ENCODE data around the gene CDYL. TPM values are rescaled to one million over a fixed set of nuclear protein-coding genes. Genes with fewer than 3 reads are reported as not detected.
"Not testable (repeated sequence)": the region's sequence is repeated elsewhere in the genome, so short reads cannot be mapped to it uniquely, and the experiment has no call there.

The CDYL gene
- total RNA-seq, 1 donor from 2014 or later: 46.1 TPM

DNA sequence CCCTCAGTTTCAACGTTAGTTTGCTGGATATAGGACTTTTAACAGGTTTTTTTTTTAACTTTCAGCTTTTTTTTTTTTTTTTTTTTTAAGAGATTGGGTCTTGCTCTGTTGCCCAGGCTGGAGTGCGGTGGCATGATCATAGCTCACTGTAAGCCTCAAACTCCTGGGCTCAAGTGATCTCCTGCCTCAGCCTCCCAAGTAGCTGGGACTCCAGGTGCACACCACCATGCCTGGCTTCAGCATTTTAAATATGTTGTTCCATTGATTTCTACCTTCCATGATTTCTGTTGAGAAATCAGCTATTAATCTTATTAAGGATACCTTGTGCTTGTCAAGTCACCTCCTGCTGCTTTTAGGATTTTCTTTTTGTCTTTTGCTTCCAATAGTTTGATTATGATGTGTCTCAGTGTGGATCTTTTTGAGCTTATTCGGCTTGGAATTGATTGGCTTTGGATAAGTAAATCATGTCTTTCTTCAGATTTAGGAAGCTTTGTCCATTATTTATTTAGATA lies 52.0 kb downstream of the CDYL start:
- TF ChIP-seq, protein P1, sequence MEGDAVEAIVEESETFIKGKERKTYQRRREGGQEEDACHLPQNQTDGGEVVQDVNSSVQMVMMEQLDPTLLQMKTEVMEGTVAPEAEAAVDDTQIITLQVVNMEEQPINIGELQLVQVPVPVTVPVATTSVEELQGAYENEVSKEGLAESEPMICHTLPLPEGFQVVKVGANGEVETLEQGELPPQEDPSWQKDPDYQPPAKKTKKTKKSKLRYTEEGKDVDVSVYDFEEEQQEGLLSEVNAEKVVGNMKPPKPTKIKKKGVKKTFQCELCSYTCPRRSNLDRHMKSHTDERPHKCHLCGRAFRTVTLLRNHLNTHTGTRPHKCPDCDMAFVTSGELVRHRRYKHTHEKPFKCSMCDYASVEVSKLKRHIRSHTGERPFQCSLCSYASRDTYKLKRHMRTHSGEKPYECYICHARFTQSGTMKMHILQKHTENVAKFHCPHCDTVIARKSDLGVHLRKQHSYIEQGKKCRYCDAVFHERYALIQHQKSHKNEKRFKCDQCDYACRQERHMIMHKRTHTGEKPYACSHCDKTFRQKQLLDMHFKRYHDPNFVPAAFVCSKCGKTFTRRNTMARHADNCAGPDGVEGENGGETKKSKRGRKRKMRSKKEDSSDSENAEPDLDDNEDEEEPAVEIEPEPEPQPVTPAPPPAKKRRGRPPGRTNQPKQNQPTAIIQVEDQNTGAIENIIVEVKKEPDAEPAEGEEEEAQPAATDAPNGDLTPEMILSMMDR (IDR thresholded peaks at IDR 0.05; ENCODE audit: insufficient read depth, low read length, severe bottlenecking): no peak

DNA sequence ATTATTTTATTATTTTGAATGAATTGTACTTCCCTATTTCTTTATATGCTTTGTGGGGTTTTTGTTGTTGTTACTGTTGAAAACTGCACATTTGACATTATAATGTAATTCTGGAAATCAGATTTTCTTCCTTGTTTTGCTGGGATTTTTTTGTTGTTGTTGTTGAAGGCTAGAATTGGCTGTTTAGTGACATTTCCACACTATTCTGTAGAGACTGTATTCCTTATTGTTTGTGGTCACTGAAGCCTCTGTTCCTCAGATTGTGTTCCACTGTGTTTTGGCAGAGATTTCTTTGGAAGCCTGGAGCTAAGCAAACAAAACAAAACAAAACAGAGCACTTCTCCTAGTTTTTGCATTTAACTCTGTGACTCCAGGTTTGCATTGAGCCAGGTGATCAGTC lies 52.9 kb downstream of the CDYL start:
- no peak for FAIRE-seq
- Histone ChIP-seq H3K4me3 (ENCODE audit: low read depth, low read length) (no peak overlapping the region), H3K36me3 (ENCODE audit: control insufficient read depth, insufficient read depth, low read length) (no peaks in the 10 kb centered on the region), H3K27me3 (ENCODE audit: control insufficient read depth, insufficient read depth, low read length) (no peaks in the 10 kb centered on the region)
- TF ChIP-seq, protein P1 (IDR thresholded peaks at IDR 0.05; ENCODE audit: insufficient read depth, low read length, severe bottlenecking): no peak
- DNase-seq (ENCODE audit: low read depth): no peak

More for the DNA sequence above, 52.0 kb downstream of the CDYL start:
- FAIRE-seq (no peak), DNase-seq (ENCODE audit: low read depth) (no peak)
- no peaks in the 10 kb centered on the region for H3K36me3 ChIP-seq (ENCODE audit: control insufficient read depth, insufficient read depth, low read length)
- H3K27me3 ChIP-seq (ENCODE audit: control insufficient read depth, insufficient read depth, low read length): no peaks in the 10 kb centered on the region
- H3K4me3 ChIP-seq (ENCODE audit: low read depth, low read length): no peak overlapping the region

DNA sequence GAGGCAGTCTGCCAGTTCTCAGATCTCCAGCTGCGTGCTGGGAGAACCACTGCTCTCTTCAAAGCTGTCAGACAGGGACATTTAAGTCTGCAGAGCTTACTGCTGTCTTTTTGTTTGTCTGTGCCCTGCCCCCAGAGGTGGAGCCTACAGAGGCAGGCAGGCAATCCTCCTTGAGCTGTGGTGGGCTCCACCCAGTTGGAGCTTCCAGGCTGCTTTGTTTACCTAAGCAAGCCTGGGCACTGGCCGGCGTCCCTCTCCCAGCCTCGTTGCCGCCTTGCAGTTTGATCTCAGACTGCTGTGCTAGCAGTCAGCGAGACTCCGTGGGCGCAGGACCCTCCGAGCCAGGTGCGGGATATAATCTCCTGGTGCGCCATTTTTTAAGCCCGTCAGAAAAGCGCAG lies 59.3 kb downstream of the CDYL start:
- not testable (repeated sequence) for FAIRE-seq; H3K27me3 ChIP-seq (ENCODE audit: control insufficient read depth, insufficient read depth, low read length); H3K4me3 ChIP-seq (ENCODE audit: low read depth, low read length); H3K36me3 ChIP-seq (ENCODE audit: control insufficient read depth, insufficient read depth, low read length); DNase-seq (ENCODE audit: low read depth)

DNA sequence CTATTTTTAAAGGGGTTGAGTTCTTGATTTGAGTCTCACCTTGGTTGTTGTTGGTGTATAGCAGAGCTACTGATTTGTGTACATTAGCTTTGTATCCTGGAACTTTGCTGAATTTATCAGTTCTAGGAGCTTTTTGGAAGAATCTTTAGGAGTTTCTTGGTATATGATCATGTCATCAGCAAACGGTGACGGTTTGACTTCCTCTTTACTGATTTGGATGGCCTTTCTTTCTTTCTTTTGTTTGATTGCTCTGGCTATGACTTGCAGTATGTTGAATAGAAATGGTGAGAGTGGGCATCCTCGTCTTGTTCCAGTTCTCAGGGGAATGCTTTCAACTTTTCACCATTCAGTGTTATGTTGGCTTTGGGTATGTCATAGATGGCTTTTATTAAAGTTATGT lies 64.0 kb downstream of the CDYL start:
- H3K4me3 ChIP-seq (ENCODE audit: low read depth, low read length): no peak overlapping the region
- FAIRE-seq: no peak

DNA sequence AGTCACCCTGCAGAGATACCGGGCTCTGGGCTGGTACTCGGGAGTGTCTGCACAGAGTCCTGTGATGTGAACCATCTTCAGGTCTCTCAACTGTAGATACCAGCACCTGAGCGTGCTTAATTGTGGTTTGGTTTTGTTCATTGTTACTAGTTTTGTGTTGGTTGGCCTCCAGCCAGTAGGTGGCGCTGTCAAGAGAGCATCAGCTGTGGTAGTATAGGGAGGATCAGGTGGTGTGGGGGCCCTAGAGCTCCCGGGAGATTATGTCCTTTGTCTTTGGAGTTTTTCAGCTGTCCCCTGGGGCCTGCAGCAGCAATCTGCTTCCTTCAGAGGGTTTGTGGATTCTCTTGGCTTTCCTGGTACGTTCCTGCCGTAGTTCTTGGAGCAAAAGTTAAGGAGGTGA lies 67.9 kb downstream of the CDYL start:
- TF ChIP-seq, protein P1 (IDR thresholded peaks at IDR 0.05; ENCODE audit: insufficient read depth, low read length, severe bottlenecking): peak; percentile 43
- DNase-seq (ENCODE audit: low read depth): no peak
- no peaks in the 10 kb centered on the region for H3K36me3 ChIP-seq (ENCODE audit: control insufficient read depth, insufficient read depth, low read length)
- no peak overlapping the region for H3K4me3 ChIP-seq (ENCODE audit: low read depth, low read length)
- no peak for FAIRE-seq
- H3K27me3 ChIP-seq (ENCODE audit: control insufficient read depth, insufficient read depth, low read length): no peaks in the 10 kb centered on the region

More for the DNA sequence above, 64.0 kb downstream of the CDYL start:
- no peaks in the 10 kb centered on the region for H3K36me3 ChIP-seq (ENCODE audit: control insufficient read depth, insufficient read depth, low read length)
- no peak for DNase-seq (ENCODE audit: low read depth)
- TF ChIP-seq, protein P1 (IDR thresholded peaks at IDR 0.05; ENCODE audit: insufficient read depth, low read length, severe bottlenecking): no peak
- no peaks in the 10 kb centered on the region for H3K27me3 ChIP-seq (ENCODE audit: control insufficient read depth, insufficient read depth, low read length)

DNA sequence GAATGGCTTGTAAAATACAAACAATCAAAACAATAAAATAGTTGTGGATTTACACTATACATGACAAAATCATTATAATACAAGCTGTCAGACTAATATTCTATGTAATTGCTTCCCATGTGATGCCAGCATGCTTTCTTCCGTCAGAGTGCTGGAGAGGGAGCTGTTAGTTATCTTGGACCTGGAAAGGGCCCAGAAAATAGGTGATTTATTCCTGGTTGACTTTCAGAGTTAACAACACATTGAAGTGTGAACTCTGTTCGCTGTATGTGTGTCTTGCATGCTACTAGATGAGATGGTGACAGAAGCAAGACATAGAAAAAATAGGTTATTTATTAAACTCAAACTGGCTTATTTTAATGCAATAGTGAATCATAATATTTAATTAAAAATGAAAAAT lies 70.2 kb downstream of the CDYL start:
- no peaks in the 10 kb centered on the region for H3K36me3 ChIP-seq (ENCODE audit: control insufficient read depth, insufficient read depth, low read length)
- FAIRE-seq: no peak
- TF ChIP-seq, protein P1 (IDR thresholded peaks at IDR 0.05; ENCODE audit: insufficient read depth, low read length, severe bottlenecking): no peak
- H3K27me3 ChIP-seq (ENCODE audit: control insufficient read depth, insufficient read depth, low read length): no peaks in the 10 kb centered on the region
- DNase-seq (ENCODE audit: low read depth): no peak
- H3K4me3 ChIP-seq (ENCODE audit: low read depth, low read length): no peak overlapping the region
